Measurements from ENCODE around the gene FAM76A. TPM values are rescaled to one million over a fixed set of nuclear protein-coding genes. Genes with fewer than 3 reads are reported as not detected.
A peak's percentile ranks its signal among the peaks of the same experiment; 100 is the strongest.
"Not testable (repeated sequence)": the region's sequence is repeated elsewhere in the genome, so short reads cannot be mapped to it uniquely, and the experiment has no call there.

FAM76A gene
- total RNA-seq, 2 experiments from 2014 or later, result 8.4 to 9.0 TPM

- H3K9me3 Mint-ChIP-seq, result no peaks in the 10 kb centered on the region
- H3K27me3 Mint-ChIP-seq, result no peaks in the 10 kb centered on the region
- no peak overlapping the region for H3K4me3 Mint-ChIP-seq
- H3K36me3 Mint-ChIP-seq, result no peaks in the 10 kb centered on the region
- DNase-seq, result no peak
- no peaks in the 10 kb centered on the region for H3K4me1 Mint-ChIP-seq
- H3K27ac Mint-ChIP-seq, result no peak overlapping the region
Observed at GRCh38 chr1:27755865-27756264, 30.1 kb downstream of the FAM76A start.

GRCh38 chr1:27759236-27759635 is 33.5 kb downstream of the FAM76A start:
- H3K36me3 Mint-ChIP-seq, result no peaks in the 10 kb centered on the region
- H3K27me3 Mint-ChIP-seq, result no peaks in the 10 kb centered on the region
- H3K4me1 Mint-ChIP-seq, result no peaks in the 10 kb centered on the region
- H3K4me3 Mint-ChIP-seq, result no peak overlapping the region
- no peak overlapping the region for H3K27ac Mint-ChIP-seq
- no peak for DNase-seq
- no peaks in the 10 kb centered on the region for H3K9me3 Mint-ChIP-seq

- no peak overlapping the region for H3K4me3 Mint-ChIP-seq
Observed at GRCh38 chr1:27760426-27760825, 34.7 kb downstream of the FAM76A start.

GRCh38 chr1:27762033-27762432 is 36.3 kb downstream of the FAM76A start:
- no peak for DNase-seq
- no peaks in the 10 kb centered on the region for H3K27me3 Mint-ChIP-seq
- no peaks in the 10 kb centered on the region for H3K36me3 Mint-ChIP-seq
- no peak overlapping the region for H3K4me3 Mint-ChIP-seq
- H3K27ac Mint-ChIP-seq, result no peak overlapping the region
- H3K4me1 Mint-ChIP-seq, result no peaks in the 10 kb centered on the region
- H3K9me3 Mint-ChIP-seq, result no peaks in the 10 kb centered on the region

More at GRCh38 chr1:27760426-27760825, 34.7 kb downstream of the FAM76A start:
- H3K9me3 Mint-ChIP-seq, result no peaks in the 10 kb centered on the region
- DNase-seq, result no peak
- no peaks in the 10 kb centered on the region for H3K36me3 Mint-ChIP-seq
- no peaks in the 10 kb centered on the region for H3K27me3 Mint-ChIP-seq
- no peaks in the 10 kb centered on the region for H3K4me1 Mint-ChIP-seq
- no peak overlapping the region for H3K27ac Mint-ChIP-seq

GRCh38 chr1:27763358-27763757 is 37.6 kb downstream of the FAM76A start:
- H3K27me3 Mint-ChIP-seq, result no peaks in the 10 kb centered on the region
- DNase-seq, result no peak
- no peaks in the 10 kb centered on the region for H3K36me3 Mint-ChIP-seq
- no peak overlapping the region for H3K27ac Mint-ChIP-seq
- no peaks in the 10 kb centered on the region for H3K9me3 Mint-ChIP-seq
- H3K4me3 Mint-ChIP-seq, result no peak overlapping the region
- no peaks in the 10 kb centered on the region for H3K4me1 Mint-ChIP-seq

GRCh38 chr1:27770293-27770830 is 44.6 kb downstream of the FAM76A start:
- Mint-ChIP-seq H3K4me3 (no peak overlapping the region), H3K9me3 (no peaks in the 10 kb centered on the region), H3K27ac (no peak overlapping the region), H3K4me1 (peaks cover 13% of the 10 kb centered on the region), H3K27me3 (no peaks in the 10 kb centered on the region), H3K36me3 (peaks cover 3% of the 10 kb centered on the region)
- DNase-seq, result no peak

- Mint-ChIP-seq H3K27me3 (no peaks in the 10 kb centered on the region), H3K4me3 (peak overlapping the region; percentile 99), H3K27ac (peak overlapping the region; percentile 91), H3K4me1 (peaks cover 18% of the 10 kb centered on the region), H3K36me3 (peaks cover 3% of the 10 kb centered on the region), H3K9me3 (no peaks in the 10 kb centered on the region)
- no peak for DNase-seq
Observed at GRCh38 chr1:27772036-27772931, 46.5 kb downstream of the FAM76A start.

GRCh38 chr1:27772932-27773825 is 47.4 kb downstream of the FAM76A start, which contains the start of gene STX12:
STX12 (plus strand) TSS chr1:27773219; CDS start chr1:27773308, 89 bp downstream.
- H3K9me3 Mint-ChIP-seq, result no peaks in the 10 kb centered on the region

GRCh38 chr1:27773826-27774445 is 48.2 kb downstream of the FAM76A start:
- no peaks in the 10 kb centered on the region for H3K9me3 Mint-ChIP-seq
- DNase-seq, result no peak
- H3K27ac Mint-ChIP-seq, result peak overlapping the region; percentile 95
- peaks cover 3% of the 10 kb centered on the region for H3K36me3 Mint-ChIP-seq
- peak overlapping the region; percentile 99 for H3K4me3 Mint-ChIP-seq
- no peaks in the 10 kb centered on the region for H3K27me3 Mint-ChIP-seq
- peaks cover 18% of the 10 kb centered on the region for H3K4me1 Mint-ChIP-seq

More at GRCh38 chr1:27772932-27773825, 47.4 kb downstream of the FAM76A start, which contains the start of gene STX12:
- H3K36me3 Mint-ChIP-seq, result peaks cover 3% of the 10 kb centered on the region
- peak within 1 kb of the TSS; percentile 99 for H3K4me3 Mint-ChIP-seq
- H3K27ac Mint-ChIP-seq, result peak within 1 kb of the TSS; percentile 95
- peak; percentile 99 for DNase-seq
- H3K4me1 Mint-ChIP-seq, result peaks cover 18% of the 10 kb centered on the region
- no peaks in the 10 kb centered on the region for H3K27me3 Mint-ChIP-seq

GRCh38 chr1:27774654-27775053 is 48.9 kb downstream of the FAM76A start:
- H3K27me3 Mint-ChIP-seq, result no peaks in the 10 kb centered on the region
- H3K27ac Mint-ChIP-seq, result no peak overlapping the region
- peaks cover 5% of the 10 kb centered on the region for H3K36me3 Mint-ChIP-seq
- H3K4me3 Mint-ChIP-seq, result no peak overlapping the region
- H3K4me1 Mint-ChIP-seq, result peaks cover 18% of the 10 kb centered on the region
- no peak for DNase-seq
- no peaks in the 10 kb centered on the region for H3K9me3 Mint-ChIP-seq

- not testable (repeated sequence) for H3K27ac Mint-ChIP-seq, DNase-seq
Observed at GRCh38 chr1:27775336-27775735, 49.6 kb downstream of the FAM76A start.

GRCh38 chr1:27776276-27776675 is 50.5 kb downstream of the FAM76A start:
- H3K27ac Mint-ChIP-seq, H3K27me3 Mint-ChIP-seq, DNase-seq, H3K36me3 Mint-ChIP-seq, H3K9me3 Mint-ChIP-seq, H3K4me3 Mint-ChIP-seq: not testable (repeated sequence)
- peaks cover 18% of the 10 kb centered on the region for H3K4me1 Mint-ChIP-seq

More at GRCh38 chr1:27775336-27775735, 49.6 kb downstream of the FAM76A start:
- H3K27me3 Mint-ChIP-seq, H3K4me3 Mint-ChIP-seq, H3K9me3 Mint-ChIP-seq, H3K36me3 Mint-ChIP-seq: not testable (repeated sequence)
- peaks cover 18% of the 10 kb centered on the region for H3K4me1 Mint-ChIP-seq

GRCh38 chr1:27778056-27778455 is 52.3 kb downstream of the FAM76A start:
- Mint-ChIP-seq H3K4me1 (peaks cover 20% of the 10 kb centered on the region), H3K36me3 (peaks cover 8% of the 10 kb centered on the region), H3K27me3 (no peaks in the 10 kb centered on the region), H3K9me3 (no peaks in the 10 kb centered on the region), H3K27ac (no peak overlapping the region), H3K4me3 (no peak overlapping the region)
- no peak for DNase-seq

GRCh38 chr1:27779122-27779521 is 53.4 kb downstream of the FAM76A start:
- H3K9me3 Mint-ChIP-seq, result no peaks in the 10 kb centered on the region
- H3K4me1 Mint-ChIP-seq, result peaks cover 15% of the 10 kb centered on the region
- H3K27me3 Mint-ChIP-seq, result no peaks in the 10 kb centered on the region
- DNase-seq, result no peak
- no peak overlapping the region for H3K27ac Mint-ChIP-seq
- peaks cover 5% of the 10 kb centered on the region for H3K36me3 Mint-ChIP-seq
- no peak overlapping the region for H3K4me3 Mint-ChIP-seq

All from activated naive CD8-positive, alpha-beta T cell treated with anti-CD3 and anti-CD28 coated beads for 36 hours (primary cell).